Measurements from ENCODE around the gene RSPH9.
A peak's percentile ranks its signal among the peaks of the same experiment; 100 is the strongest.
"Not testable (repeated sequence)": the region's sequence is repeated elsewhere in the genome, so short reads cannot be mapped to it uniquely, and the experiment has no call there.

RSPH9 gene

GRCh38 chr6:43689421-43689820, 44.6 kb downstream of the RSPH9 start:
- no peak for DNase-seq

- no peak for DNase-seq
Measured at GRCh38 chr6:43695215-43695966, 50.6 kb downstream of the RSPH9 start.

DNA sequence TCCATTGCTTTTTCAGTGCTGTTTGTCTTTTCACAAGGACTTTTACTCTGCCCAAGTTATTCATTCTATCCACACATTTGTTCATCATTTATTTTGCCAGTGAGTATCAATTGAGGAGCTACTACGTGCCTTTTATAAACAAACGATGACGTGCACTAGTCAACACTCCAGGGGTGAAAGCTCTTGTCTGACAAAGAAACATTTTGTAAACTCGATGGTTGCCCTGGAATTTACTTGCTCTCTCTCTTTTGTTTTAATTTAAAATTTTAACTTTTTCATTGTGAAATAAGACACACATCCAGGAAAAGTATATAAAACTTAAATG, 51.1 kb downstream of the RSPH9 start:
- no peak for DNase-seq

DNA sequence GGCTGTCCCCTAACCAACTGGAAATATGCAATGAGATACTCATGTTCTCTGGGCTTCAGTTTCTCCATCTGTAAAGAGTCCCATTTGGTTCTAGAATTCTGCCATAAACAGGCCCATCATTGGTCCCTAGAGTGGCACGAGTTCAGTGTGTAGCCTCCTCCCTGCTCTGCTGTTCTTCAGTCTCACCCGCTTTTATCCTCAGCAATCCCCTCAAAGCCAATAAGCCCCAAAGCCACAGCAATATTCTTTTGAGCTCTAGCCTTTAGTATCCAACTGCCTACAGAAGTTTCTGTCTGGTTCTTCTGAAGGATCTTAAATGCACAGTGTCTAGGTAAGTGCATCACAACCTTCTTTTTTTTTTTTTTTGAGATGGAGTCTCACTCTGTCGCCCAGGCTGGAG, 52.6 kb downstream of the RSPH9 start:
- no peak for DNase-seq

GRCh38 chr6:43698584-43699349, 53.9 kb downstream of the RSPH9 start:
- DNase-seq, result no peak

DNA sequence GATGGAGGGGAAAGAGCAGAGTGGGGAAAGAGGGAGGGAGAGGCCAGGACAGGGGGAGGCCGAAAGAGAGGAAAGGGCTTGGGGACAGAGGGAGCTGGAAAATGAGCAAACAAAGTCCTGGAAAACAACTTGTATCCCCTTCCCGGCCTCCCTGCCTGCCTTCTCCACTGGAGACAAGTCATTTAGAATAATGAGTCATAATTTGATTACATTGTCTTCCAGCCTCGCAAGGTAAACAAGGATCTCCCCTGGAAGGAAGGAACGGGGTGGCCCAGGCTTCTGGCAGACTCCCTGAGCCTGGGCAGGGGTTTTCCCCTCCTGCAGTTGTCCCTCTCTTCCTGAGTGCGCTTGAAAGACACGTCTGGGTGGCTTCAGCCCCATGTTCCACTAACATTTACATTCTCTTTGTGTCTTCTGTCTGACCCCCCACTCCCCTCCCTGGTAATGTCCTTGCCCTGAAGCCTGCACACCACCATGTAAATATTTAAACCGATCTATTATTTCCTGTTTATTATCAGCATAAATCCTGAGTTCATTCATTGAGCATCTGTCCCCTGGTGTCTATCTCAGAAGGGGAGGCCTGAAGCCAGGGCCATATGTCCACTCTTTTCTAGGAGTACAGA, 54.8 kb downstream of the RSPH9 start:
- DNase-seq, result no peak

- not testable (repeated sequence) for DNase-seq
Measured at GRCh38 chr6:43700939-43701560, 56.2 kb downstream of the RSPH9 start.

DNA sequence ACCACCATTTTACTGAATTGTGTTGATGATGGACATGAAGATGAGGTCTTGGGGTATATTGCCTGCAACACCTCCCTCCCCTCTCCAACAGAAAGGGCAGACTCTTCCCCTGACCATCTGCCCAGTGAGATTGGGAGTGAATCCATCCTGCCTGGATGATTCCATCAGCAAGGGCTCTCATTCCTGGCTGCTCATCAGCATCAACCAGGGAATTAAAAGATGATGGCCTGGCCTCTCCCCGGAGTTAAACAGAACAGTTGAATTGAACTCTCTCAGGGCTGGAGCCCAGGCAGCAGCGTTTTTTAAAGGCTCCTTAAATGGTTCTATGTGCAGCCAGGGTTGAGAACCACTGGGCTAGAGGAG, 57.3 kb downstream of the RSPH9 start:
- DNase-seq, result no peak

DNA sequence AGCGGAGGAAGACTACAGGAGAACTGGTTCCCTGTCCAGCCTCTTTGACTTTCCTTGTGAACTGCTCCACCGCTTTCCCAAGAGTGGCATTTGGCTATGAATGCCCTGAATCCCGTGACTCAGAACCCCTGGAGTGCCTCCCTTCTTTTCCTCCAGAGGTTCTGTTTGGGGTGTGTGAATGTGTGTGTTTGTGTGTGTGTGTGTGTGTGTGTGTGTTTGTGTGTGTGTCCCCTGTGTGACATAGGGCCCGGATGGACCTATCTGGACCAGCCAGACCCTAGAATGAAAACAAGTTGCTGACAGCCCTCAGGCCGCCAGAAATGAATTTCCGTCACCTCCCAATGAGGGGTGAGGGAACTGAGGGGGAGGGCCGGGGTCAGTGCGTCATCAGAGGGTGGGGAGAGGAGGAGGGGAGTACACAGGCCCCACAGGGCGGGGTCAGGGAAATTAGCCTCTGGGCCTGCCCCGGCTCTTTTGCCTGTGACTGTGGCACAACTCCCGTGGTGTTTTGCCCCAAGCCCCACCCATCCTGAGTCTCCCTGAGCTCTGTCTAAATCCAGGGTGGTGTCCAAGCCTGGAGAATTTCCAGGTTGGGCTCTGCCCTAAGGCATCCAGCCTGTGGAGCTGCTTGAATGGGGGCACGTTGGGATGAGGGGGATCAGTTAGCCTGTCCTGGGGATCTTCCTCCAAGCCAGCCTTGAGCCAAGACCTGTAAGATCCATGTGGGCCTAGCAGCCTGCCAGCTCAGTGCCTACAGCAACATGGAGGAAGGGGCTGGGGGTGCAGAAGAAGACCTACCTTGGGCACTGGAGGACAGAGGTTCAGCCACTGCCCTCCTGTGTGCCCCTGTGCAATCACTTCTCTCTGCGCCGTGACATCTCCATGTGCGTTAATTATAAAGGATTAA, 58.0 kb downstream of the RSPH9 start:
- DNase-seq, result peak; percentile 57

DNA sequence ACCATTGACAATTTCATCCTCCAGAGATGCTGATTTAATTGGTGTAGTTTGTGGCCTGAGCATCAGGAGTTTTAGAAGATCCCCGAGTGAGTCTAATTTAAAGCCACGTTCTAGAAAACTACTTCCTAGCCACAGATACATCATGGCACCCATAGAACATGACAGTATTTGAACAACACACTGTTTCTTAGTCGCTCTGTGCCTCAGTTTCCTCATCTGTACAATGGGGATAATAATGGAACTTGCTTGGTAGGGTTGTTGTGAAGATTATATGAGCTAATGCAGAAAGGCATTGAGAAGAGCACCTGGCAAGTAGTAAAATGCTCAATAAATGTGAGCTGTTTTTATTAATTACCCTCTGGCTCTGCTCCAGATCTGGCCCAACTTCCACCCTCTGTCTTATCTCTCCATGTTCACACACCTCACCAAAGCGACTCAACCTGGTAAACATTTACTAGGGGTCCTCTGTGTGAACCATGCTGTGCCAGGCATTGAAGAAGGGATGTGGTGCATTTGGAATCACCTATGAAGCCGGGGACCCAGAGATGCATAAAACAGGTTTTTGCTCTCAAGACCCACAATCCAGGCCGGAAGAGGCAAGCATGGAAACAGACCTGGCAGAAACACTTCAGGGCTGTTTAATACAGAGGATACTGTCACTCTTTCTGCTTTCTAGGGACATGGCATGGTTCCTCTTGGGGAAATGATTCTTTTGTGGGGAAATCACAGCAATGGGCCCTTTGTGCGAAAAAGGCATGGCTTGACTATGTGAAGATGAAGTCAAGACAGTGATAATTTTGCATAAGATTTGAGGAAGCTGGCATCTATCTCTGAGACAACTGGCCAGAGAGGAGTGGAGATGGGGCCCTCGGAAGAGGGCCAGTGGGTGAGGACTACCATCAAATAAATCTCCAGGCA, 58.9 kb downstream of the RSPH9 start:
- DNase-seq, result no peak

DNA sequence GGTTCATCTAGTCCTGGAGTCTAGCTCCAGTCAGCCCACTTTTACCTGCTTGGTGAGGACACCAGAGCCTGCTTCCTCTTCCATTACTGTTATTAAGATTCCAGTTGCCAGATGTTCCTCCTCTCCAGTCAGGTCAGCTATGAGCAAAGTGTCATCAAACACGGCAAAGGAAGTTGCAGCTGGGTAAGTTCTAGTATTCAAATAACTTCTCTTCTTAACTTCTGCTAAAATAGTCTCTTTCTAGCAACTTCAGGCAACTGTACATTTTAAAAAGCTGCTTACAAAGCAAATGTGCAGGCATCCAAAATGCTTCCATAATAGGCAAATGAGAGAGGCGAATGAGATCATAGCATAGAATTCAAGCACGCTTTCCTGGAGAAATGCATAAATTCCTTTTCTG, 61.2 kb downstream of the RSPH9 start:
- DNase-seq, result no peak

DNA sequence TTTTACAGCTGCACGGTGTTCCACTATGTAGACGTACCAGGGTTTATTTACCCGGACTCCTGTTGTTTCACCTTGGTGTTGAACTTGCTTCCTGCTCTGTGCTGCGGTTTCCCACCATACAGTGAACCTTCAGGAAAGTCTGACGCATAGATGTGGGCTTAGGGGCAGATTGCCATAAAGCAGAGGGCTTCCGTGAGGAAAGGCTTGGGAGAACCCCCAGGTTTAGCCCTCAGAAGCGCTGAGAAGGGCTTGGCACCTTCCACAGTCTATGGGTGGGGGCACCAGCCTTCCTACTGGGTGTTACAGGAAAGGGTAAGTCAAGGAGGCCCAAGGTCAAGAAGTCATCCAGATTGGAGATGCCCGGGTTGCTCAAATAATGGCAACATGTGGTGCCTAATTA, 62.0 kb downstream of the RSPH9 start:
- DNase-seq, result no peak

DNA sequence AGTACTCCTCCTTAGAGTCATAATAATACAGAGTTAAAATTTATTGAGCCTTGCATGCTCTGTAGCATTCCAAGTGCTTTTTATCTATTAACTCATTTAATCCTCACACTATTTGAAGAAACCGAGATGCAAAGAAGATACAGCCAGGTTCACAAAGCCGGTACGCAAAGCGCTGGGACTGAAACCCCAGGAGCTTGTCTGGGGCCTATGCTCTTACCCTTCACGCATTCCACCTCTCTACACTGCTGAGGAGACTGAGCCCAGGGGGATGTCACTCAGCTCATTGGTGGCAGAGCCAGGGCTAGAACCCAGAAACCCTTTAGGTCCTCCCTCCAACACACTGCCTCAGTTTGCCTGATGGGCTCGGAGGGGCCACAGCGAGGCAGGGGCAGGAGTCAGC, 62.4 kb downstream of the RSPH9 start:
- DNase-seq, result no peak

DNA sequence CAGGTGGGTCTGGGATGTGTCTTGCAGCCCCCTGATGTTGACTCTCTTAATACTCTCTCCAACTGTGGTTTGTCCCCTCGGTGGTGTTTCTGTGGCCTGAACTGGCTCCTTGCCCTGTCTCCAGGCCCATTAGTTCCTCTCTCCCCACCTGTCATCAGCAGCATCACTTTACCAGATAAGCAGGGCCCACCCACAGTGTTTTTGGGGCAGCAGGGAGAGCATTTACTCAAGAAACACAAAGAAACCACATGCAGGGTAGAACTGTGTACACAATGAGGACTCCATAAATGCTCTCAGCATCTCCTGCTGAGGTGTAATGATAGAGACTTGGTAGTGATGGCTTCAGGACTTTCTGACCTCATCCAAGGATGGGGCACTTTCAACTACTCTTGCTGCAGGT, 62.9 kb downstream of the RSPH9 start:
- no peak for DNase-seq

GRCh38 chr6:43708860-43709653, 64.2 kb downstream of the RSPH9 start:
- no peak for DNase-seq

- DNase-seq, result no peak
Measured at GRCh38 chr6:43709654-43710303, 64.9 kb downstream of the RSPH9 start.

- DNase-seq, result no peak
Measured at GRCh38 chr6:43710576-43710975, 65.7 kb downstream of the RSPH9 start.

DNA sequence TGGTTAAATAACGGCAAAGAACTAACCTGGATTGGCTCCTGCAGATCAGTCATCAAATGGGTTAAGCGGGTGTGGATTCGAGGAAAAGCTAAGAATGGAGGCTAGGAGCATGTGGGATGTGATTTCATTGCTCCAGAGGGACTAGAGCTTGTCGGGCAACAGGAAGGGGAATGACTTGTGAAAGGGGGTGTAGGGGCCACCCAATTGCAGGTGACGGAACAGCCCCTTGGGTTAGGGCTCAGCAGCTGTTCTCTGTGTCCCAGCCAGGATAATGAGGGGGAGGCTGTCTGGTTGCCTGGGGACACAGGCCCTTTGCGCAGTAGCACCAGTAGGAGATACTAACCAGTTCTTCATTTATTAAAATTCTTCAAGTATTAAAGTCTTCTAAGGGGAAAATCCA, 67.7 kb downstream of the RSPH9 start:
- no peak for DNase-seq

DNA sequence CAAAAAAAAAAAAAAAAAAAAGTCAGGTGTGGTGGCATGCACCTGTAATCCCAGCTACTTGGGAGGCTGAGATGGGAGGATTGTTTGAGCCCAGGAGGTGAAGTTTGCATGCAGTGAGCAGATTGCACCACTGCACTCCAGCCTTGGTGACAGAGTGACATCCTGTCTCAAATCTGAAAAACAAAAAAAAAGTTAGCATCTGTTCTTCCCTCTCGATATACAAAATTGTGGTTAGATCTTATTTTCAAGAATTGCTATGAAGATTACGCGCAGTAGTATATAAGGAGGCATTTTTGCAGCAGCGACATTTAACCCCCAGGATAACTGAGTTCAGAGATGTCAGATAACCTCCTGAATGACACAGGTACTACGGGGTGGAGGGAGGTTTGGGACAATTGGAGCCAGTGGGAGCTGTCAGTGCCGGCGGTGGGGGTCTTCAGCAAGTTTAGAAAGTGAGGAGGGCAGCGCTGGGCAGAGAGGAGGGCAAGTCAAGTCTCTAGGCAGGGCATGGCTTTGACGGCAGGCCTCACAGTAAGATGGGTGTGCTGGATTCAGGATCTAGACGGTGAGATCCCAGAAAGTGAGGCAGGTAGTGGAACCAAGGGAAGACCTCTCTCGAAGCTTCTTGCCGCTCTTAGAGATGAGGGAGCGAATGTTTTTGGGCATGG, 68.9 kb downstream of the RSPH9 start:
- no peak for DNase-seq

Measured in stimulated activated CD8-positive, alpha-beta memory T cell treated with anti-CD3 and anti-CD28 coated beads, Interleukin-4, amount 100 ng/mL, for 48 hours (primary cell).